Activated T-helper 1 cell treated with anti-CD3 and anti-CD28 coated beads, Interleukin-12 subunit alpha, Interleukin-12 subunit beta, Interleukin-2, Interleukin-4 antibody, amounts not matched to agents 30 ng/mL and 10 ng/mL and 1 ng/mL, durations not matched to agents 14 hours and 24 hours and 36 hours (primary cell): Measurements from ENCODE around the gene CXCL1. TPM values are rescaled to one million over a fixed set of nuclear protein-coding genes. Genes with fewer than 3 reads are reported as not detected.

Experiments used
- DNase-seq: peaks from one replicate; pipeline ENCODE4 v3.0.0; 2021; ENCODE audit warnings: low spot score
- H3K27ac Mint-ChIP-seq: one replicate; pipeline ENCODE4 v1.8.0; 2021; ENCODE audit warnings: mild to moderate bottlenecking, mixed read lengths
- H3K27me3 Mint-ChIP-seq: one replicate; pipeline ENCODE4 v1.8.0; 2022; ENCODE audit warnings: mild to moderate bottlenecking, moderate library complexity, mixed read lengths; ENCODE audit not compliant: insufficient read depth
- H3K36me3 Mint-ChIP-seq: one replicate; pipeline ENCODE4 v1.8.0; 2021; ENCODE audit warnings: low read depth, mixed read lengths
- H3K4me1 Mint-ChIP-seq: one replicate; pipeline ENCODE4 v1.8.0; 2021; ENCODE audit warnings: low read depth, mixed read lengths
- H3K4me3 Mint-ChIP-seq: one replicate; pipeline ENCODE4 v1.8.0; 2021; ENCODE audit warnings: mild to moderate bottlenecking, moderate library complexity, mixed read lengths
- H3K9me3 Mint-ChIP-seq: one replicate; pipeline ENCODE4 v1.8.0; 2021; ENCODE audit warnings: mixed read lengths
- intact Hi-C: fragments of 100-400 bp; cut with micrococcal nuclease; formaldehyde crosslinking; loops from one replicate; pipeline ENCODE4 v1.15.1; 2024
- total RNA-seq: library from RNA; stranded (reverse); gene quantifications from 2 replicates; pipeline ENCODE4 v1.2.3, GENCODE V29; 2022

The CXCL1 gene
- total RNA-seq, 1 donor from 2014 or later, result not detected

DNA sequence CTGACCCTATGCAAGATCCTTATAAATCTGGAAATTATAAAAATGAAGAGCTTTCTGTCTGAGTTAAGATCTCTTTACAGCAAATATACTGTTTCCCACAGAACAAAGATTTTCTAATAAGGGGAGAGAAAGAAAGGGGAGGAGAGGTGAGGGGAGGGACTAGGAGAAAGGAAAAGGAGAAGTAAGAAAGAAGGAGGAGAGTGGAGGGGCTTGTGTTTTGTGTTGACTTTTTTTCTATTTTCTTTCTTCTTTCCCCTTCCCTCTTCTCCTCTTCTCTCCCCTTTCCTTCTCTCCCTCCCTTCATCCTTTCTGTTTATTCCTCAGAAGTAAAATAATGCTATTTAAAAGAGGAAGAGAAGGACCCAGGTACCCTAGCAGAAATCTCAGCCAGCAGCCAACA lies 26.5 kb upstream of the CXCL1 start:
- Mint-ChIP-seq H3K4me1 (no peaks in the 10 kb centered on the region), H3K27me3 (peaks cover 7% of the 10 kb centered on the region), H3K4me3 (no peak overlapping the region), H3K27ac (no peak overlapping the region), H3K36me3 (no peaks in the 10 kb centered on the region), H3K9me3 (no peaks in the 10 kb centered on the region)
- no peak for DNase-seq
- intact Hi-C loops, result no loop called here

DNA sequence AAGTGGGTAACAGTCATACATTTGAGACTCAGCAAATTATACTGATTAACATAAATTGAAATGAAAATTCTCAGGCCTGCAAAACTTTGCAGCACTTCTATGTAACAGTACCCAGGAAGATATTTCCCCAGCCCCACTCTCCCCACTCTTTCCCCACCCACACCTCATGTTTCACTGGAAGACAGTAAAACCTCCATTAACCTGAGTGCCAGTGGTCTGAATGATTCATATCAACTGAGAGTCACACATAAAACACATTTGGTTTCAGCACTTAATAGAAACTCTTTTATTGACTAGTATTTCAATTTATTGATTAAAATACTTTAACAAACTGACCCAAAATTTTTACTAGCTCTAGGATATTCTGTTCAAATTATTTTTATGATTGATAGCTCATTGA lies 25.8 kb upstream of the CXCL1 start:
- H3K4me3 Mint-ChIP-seq, result no peak overlapping the region
- H3K9me3 Mint-ChIP-seq, result no peaks in the 10 kb centered on the region
- no peak for DNase-seq
- intact Hi-C loops, result no loop called here
- H3K4me1 Mint-ChIP-seq, result no peaks in the 10 kb centered on the region
- no peaks in the 10 kb centered on the region for H3K36me3 Mint-ChIP-seq
- H3K27ac Mint-ChIP-seq, result no peak overlapping the region
- H3K27me3 Mint-ChIP-seq, result peaks cover 7% of the 10 kb centered on the region

DNA sequence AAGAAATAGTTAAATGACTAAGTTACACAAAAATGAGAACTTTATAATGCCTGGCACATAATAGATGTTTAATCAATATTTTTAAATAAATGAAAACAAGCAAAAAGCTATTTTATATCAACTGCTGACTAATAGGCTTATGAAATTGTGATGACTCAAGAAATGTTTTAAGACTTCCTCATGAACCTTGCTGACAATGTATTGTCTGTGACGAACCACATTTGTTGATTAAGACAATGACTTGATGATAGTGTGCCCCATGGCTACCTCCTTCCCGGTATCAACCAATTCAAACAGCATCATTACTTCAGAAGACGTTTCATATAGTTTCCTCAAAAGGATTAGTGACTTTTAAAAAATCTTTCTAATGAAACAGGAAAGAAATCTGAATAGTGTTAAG lies 24.8 kb upstream of the CXCL1 start:
- DNase-seq, result no peak
- intact Hi-C loops, result no loop called here
- Mint-ChIP-seq H3K36me3 (no peaks in the 10 kb centered on the region), H3K27ac (no peak overlapping the region), H3K9me3 (no peaks in the 10 kb centered on the region), H3K4me3 (no peak overlapping the region), H3K27me3 (peaks cover 4% of the 10 kb centered on the region), H3K4me1 (no peaks in the 10 kb centered on the region)

DNA sequence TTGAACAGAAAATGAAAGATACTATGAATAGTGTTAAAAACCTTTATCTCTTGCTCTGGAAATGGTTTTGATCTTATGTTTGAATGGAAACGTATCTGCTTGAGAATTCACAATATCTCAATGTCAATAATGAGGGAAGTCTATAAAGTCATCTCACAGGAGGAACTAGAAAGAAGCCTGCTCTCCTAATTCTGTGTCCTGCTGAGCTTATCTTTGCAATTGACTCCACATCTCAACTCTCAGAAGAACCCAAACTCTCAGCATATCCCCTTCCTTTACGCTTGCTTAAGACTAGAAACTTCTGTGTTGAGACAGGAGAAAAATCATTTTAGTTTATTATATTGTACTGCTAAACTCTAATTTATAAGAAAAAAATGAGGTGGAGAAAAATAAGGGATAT lies 24.4 kb upstream of the CXCL1 start:
- H3K27ac Mint-ChIP-seq, result no peak overlapping the region
- no peaks in the 10 kb centered on the region for H3K4me1 Mint-ChIP-seq
- H3K27me3 Mint-ChIP-seq, result peaks cover 4% of the 10 kb centered on the region
- intact Hi-C loops, result no loop called here
- no peaks in the 10 kb centered on the region for H3K36me3 Mint-ChIP-seq
- no peak overlapping the region for H3K4me3 Mint-ChIP-seq
- no peak for DNase-seq
- H3K9me3 Mint-ChIP-seq, result no peaks in the 10 kb centered on the region

DNA sequence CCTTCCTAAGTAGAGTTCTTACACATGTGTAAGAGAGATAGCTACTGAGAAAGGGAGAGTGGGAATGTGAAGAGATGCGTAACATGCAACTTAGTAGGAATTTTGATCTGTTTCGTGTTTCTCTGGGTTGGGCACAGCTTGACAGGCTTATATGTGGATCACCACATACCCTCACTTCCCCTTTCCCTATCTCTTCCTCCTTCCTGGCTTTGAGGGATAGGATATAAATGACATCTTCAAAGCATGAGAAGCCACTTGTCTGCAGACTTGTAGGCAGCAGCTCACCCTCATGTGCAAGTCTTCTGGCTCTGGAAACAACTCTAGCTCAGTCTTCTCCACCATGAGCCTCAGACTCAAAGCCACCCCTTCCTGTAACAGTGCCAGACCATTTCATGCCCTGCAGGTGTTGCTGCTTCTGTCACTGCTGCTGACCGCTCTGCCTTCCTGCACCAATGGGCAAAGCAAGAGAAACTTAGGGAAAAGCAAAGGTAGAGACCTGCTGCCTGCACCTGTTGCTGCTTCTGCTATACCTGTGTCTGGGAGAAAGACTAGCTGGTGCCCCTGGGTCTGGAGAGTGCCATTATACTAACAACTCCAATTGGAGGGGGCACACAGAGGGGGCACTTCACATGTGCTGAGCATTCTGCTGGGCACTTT lies 21.5 kb upstream of the CXCL1 start:
- Mint-ChIP-seq H3K27me3 (peaks cover 7% of the 10 kb centered on the region), H3K9me3 (no peaks in the 10 kb centered on the region), H3K27ac (no peak overlapping the region), H3K36me3 (no peaks in the 10 kb centered on the region), H3K4me3 (no peak overlapping the region), H3K4me1 (no peaks in the 10 kb centered on the region)
- intact Hi-C loops, result no loop called here
- no peak for DNase-seq

DNA sequence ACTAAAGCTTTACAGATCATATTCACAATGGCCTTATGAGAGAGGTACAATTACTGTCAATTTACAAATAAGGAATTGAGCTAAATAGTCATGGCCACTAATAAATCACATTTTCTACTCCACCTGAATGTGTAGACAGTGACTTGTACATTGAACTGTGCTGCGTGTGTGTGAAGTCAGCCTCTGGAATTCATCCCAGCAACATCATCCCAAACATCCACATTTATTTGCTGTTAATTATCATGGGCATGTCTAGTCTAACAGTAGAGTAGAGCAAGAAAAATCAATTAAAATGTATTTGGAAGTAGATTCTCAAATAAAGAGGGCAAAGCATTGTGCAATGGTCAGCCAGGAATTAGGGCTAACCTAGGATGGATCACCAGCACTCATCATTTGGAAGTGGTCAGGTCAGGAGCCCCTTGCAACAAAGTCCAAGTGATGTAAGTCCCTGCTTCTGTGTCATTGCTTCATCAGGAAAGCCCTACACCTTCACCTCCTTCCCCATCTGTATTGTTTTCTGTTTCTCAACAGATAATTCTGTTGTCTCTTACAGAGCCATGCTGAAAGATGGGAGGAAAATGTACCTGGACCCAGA lies 20.9 kb upstream of the CXCL1 start:
- Mint-ChIP-seq H3K27me3 (peaks cover 8% of the 10 kb centered on the region), H3K9me3 (no peaks in the 10 kb centered on the region), H3K4me1 (no peaks in the 10 kb centered on the region), H3K4me3 (no peak overlapping the region), H3K27ac (no peak overlapping the region), H3K36me3 (no peaks in the 10 kb centered on the region)
- DNase-seq, result no peak
- intact Hi-C loops, result no loop called here

DNA sequence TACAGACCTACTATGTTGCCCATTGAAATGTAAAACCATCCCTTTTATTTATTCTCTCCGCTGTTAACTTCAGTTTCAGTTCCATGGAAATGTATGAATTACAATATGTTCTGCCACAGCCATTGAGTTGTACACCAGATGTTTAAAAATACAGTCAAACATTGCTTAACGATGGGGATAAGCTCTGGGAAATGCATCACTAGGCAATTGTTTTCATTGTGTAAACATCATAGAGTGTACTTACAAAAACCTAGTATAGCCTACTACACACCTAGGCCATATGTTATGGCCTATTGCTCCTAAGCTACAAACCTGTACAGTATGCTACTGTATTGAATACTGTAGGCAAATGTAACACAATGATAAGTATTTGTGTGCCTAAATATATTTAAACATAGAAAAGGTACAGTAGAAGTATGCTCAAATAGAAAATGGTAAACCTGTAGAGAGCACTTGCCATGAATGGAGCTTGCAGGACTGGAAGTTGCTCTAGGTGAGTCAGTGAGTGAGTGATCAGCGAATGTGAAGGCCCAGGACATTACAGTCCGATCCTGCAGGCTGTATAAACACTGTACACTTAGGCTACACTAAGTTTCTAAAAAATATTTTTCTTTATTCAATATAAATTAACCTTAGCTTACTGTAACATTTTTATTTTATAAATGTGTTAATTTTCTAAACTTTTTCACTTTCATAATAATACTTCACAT lies 18.8 kb upstream of the CXCL1 start:
- intact Hi-C loops, result no loop called here
- no peak for DNase-seq
- H3K27me3 Mint-ChIP-seq, result peaks cover 17% of the 10 kb centered on the region
- H3K36me3 Mint-ChIP-seq, result no peaks in the 10 kb centered on the region
- H3K4me1 Mint-ChIP-seq, result no peaks in the 10 kb centered on the region
- H3K4me3 Mint-ChIP-seq, result no peak overlapping the region
- no peak overlapping the region for H3K27ac Mint-ChIP-seq
- H3K9me3 Mint-ChIP-seq, result no peaks in the 10 kb centered on the region

DNA sequence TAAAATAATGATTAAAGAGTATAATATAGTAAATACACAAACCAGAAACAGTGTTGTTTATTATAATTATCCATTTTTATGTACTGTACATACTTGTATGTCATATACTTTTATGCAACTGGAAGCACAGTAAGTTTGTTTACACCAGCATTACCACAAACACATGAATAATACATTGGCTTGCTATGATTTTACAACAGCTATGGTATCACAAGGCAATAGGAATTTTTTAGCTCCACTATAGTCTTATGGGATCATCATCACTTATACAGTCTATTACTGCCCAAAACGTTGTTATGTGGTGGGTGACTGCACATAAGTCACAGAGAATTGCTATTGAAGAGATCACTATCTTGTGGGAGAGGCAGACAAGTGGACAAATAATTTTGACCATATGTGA lies 17.9 kb upstream of the CXCL1 start:
- Mint-ChIP-seq H3K4me3 (no peak overlapping the region), H3K9me3 (no peaks in the 10 kb centered on the region), H3K27me3 (peaks cover 18% of the 10 kb centered on the region), H3K27ac (no peak overlapping the region), H3K36me3 (no peaks in the 10 kb centered on the region), H3K4me1 (no peaks in the 10 kb centered on the region)
- intact Hi-C loops, result no loop called here
- no peak for DNase-seq

DNA sequence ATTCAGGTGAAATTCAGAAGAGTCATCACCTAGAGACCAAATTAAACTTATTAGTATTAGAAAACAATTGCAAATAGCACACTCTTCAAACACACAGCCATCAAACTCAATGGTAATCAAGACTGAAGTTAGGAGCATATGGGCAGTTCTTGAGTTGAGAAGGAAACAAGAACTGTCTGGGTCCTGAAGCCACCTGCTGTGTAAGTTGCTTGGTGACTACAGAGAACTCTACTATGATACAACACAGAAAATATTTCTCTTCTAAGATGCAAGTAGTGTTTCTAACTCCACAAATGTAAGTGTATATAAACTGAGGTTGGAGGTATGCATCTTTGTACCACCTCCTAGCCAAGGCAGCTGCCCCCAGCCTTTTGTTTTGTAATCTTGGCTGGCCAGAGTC lies 16.4 kb upstream of the CXCL1 start:
- no peak for DNase-seq
- intact Hi-C loops, result no loop called here
- H3K9me3 Mint-ChIP-seq, result no peaks in the 10 kb centered on the region

DNA sequence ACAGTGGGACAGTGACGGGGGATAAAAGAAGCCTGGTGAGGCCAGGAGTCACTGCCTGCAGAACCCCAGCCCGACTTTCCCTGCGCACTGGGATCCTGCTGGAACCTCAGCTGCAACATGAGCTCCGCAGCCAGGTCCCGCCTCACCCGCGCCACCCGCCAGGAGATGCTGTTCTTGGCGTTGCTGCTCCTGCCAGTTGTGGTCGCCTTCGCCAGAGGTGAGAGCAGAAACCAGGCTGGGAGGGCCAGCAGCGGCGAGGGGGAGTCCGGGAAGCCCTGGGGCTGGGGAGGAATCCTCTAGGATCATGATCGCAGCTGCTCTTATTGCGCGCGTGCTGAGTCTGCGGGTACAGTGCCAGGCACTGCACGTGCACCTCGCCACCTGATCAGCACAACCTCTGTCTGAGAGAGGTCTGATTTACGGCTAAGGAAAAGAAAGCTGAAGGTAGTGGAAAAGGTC lies 15.9 kb upstream of the CXCL1 start, which contains the start of gene PF4V1:
Gene PF4V1, plus strand, starts transcription at position 51 of the 459 bp plus-strand sequence. Its CDS starts 67 bp downstream, at position 118.
- Mint-ChIP-seq H3K27me3 (peaks cover 18% of the 10 kb centered on the region), H3K4me3 (no peak within 1 kb of the TSS)

More for the DNA sequence above, 16.4 kb upstream of the CXCL1 start:
- Mint-ChIP-seq H3K36me3 (no peaks in the 10 kb centered on the region), H3K4me1 (no peaks in the 10 kb centered on the region), H3K27ac (no peak overlapping the region), H3K27me3 (peaks cover 18% of the 10 kb centered on the region), H3K4me3 (no peak overlapping the region)

DNA sequence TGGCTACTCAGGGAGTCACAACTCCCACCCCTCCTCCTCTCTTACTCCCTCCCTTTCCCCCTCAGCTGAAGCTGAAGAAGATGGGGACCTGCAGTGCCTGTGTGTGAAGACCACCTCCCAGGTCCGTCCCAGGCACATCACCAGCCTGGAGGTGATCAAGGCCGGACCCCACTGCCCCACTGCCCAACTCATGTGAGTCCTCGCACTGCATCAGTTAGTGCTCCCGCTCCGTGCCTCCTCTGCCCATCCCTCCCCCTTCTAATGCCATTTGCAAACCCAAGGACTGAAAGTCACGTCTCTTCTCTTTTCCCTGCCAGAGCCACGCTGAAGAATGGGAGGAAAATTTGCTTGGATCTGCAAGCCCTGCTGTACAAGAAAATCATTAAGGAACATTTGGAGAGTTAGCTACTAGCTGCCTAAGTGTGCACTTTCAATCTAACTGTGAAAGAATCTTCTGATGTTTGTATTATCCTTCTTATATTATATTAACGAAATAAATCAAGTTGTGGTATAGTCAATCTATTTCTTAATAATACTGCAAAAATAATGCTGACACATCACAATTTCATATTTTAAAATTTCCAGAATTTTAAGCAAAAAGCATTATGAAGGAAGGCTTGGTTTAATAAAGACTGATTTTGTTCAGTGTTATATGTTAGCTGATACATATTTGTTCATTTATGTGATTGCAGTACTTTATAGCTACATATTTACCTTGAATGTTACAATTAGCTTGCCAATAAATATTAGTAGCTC lies 15.3 kb upstream of the CXCL1 start:
- Mint-ChIP-seq H3K4me3 (no peak overlapping the region), H3K27me3 (peaks cover 18% of the 10 kb centered on the region), H3K9me3 (no peaks in the 10 kb centered on the region), H3K36me3 (no peaks in the 10 kb centered on the region), H3K27ac (no peak overlapping the region), H3K4me1 (no peaks in the 10 kb centered on the region)
- DNase-seq, result no peak
- intact Hi-C loops, result no loop called here

More for the DNA sequence above, 15.9 kb upstream of the CXCL1 start, which contains the start of gene PF4V1:
- no peak for DNase-seq
- Mint-ChIP-seq H3K36me3 (no peaks in the 10 kb centered on the region), H3K4me1 (no peaks in the 10 kb centered on the region), H3K27ac (no peak within 1 kb of the TSS), H3K9me3 (no peaks in the 10 kb centered on the region)
- intact Hi-C loops, result no loop called here

DNA sequence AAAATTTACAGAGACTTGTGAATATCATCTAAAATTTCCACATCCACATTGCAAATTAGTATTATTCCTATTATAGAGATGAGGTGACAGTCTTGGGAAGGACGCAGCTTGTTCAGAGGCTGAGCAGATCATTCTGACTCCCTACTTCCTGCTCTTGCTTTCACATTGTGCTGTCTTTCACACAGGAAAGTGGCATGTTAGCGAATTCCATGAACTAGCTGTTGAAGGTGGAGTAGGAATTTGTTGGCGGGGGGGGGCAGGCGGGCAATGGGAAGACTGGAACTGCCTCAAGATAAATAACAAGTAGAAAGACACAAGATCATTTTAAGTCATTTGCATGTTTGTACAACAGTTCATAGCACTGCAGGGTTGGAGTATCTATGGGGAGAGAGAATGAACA lies 13.8 kb upstream of the CXCL1 start:
- DNase-seq, result no peak
- intact Hi-C loops, result no loop called here
- no peaks in the 10 kb centered on the region for H3K4me1 Mint-ChIP-seq
- H3K36me3 Mint-ChIP-seq, result no peaks in the 10 kb centered on the region
- H3K9me3 Mint-ChIP-seq, result no peaks in the 10 kb centered on the region
- no peak overlapping the region for H3K27ac Mint-ChIP-seq
- H3K4me3 Mint-ChIP-seq, result no peak overlapping the region
- H3K27me3 Mint-ChIP-seq, result peaks cover 18% of the 10 kb centered on the region

DNA sequence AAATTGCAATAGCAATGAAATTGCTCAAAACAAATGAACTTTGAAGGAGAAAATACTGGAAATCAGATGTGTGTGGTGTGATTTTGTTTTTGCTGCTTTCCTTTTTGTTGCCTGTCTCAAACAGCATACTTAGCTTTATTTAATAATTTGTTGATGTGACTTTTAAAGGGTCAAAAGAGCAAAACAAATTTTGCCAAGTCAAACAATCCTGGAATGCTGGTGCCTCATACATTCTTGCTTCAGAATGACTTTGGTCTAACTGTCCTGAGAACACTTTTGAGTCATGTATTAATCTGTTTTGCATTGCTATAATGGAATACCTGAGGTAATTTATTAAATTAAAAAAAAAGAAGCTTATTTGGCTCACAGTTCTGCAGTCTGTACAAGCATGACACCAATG lies 12.7 kb upstream of the CXCL1 start:
- no peaks in the 10 kb centered on the region for H3K36me3 Mint-ChIP-seq
- intact Hi-C loops, result no loop called here
- no peak overlapping the region for H3K27ac Mint-ChIP-seq
- H3K27me3 Mint-ChIP-seq, result peaks cover 18% of the 10 kb centered on the region
- no peaks in the 10 kb centered on the region for H3K4me1 Mint-ChIP-seq
- no peak for DNase-seq
- H3K4me3 Mint-ChIP-seq, result no peak overlapping the region
- H3K9me3 Mint-ChIP-seq, result no peaks in the 10 kb centered on the region
